Measurements from ENCODE around the gene CENPS.
A peak's percentile ranks its signal among the peaks of the same experiment; 100 is the strongest.

Gene CENPS

GRCh38 chr1:10430216-10431069 lies at the start of gene CENPS:
TSS of gene CENPS (plus strand) at chr1:10430433. CDS start at chr1:10430518, 85 bp downstream.
- peak; percentile 16 for DNase-seq (ENCODE audit: low read depth)
- peak within 1 kb of the TSS; percentile 86 for H3K4me3 ChIP-seq (ENCODE audit: control insufficient read depth, low read depth, low read length)
- TF ChIP-seq CTCF (IDR thresholded peaks at IDR 0.05; ENCODE audit: control insufficient read depth, insufficient read depth, low read depth, low read length, missing control alignments), result peak; percentile 79

DNA sequence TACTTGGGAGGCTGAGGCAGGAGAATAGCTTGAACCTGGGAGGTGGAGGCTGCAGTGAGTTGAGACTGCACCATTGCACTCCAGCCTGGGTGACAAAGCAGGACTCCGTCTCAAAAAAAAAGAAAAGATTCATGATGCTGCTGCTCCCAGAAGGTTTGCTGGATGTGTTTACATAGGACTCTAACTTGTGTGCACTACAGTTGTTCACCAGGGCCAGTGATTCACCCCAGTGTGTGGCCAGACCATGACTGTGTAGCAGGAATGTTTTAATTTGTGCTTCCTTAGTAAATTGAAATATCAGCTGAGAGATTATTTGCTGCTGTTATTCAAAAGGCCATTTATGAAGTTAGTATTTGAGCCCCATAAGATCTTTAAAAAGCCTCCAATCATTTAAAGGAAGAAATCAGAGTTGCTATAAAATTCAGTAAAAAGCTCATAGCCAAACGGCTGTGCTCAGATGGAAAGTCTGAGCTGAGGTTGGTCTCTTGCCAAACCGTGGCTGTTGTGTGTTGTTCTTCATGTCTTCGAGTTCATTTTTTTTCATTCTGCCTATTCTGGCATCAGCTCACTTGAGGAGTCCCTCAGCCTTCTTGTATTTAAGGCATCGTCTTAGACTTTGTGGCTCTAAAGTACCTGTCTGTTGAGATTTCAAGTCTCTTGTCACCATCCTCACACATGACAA lies 49.5 kb upstream of the CENPS start:
- H3K4me3 ChIP-seq (ENCODE audit: control insufficient read depth, low read depth, low read length), result no peak overlapping the region
- peak; percentile 62 for DNase-seq (ENCODE audit: low read depth)
- no peak for TF ChIP-seq CTCF (IDR thresholded peaks at IDR 0.05; ENCODE audit: control insufficient read depth, insufficient read depth, low read depth, low read length, missing control alignments)

DNA sequence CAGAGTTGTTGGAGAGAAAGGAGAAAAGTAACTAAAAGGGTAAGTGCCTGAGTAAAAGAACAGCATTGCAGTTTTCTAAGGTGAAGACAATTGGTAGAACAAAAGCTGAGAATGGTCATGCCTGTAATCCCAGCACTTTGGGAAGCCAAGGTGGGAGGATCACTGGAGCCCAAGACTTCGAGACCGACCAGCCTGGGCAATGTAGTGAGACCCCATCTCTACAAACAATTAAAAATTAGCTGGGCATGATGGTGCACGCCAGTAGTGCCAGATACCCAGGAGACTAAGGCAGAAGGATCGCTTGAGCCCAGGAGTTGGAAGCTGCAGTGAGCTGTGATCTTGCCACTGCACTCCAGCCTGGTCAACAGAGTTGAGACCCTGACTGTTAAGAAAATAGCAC lies 46.6 kb upstream of the CENPS start:
- no peak for TF ChIP-seq CTCF (IDR thresholded peaks at IDR 0.05; ENCODE audit: control insufficient read depth, insufficient read depth, low read depth, low read length, missing control alignments)
- H3K4me3 ChIP-seq (ENCODE audit: control insufficient read depth, low read depth, low read length), result no peak overlapping the region
- no peak for DNase-seq (ENCODE audit: low read depth)

DNA sequence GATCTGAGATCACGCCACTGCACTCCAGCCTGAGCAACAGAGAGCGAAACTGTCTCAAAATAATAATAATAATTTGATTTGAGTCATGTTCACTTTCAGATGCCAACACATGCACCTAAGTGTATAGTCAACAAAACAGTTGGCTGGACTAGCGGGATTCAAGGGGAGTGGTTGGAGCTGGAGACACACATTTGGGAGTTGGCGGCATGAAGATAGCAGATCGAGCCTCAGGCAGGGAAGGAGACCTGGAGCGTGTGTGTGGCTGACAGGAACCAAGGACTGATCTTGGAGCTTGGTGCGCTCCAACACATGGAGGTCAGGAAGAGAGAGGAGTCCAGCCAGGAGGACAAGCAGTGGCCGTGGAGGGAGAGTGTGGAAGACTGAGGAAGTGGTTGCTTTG lies 46.0 kb upstream of the CENPS start:
- TF ChIP-seq CTCF (IDR thresholded peaks at IDR 0.05; ENCODE audit: control insufficient read depth, insufficient read depth, low read depth, low read length, missing control alignments), result no peak
- H3K4me3 ChIP-seq (ENCODE audit: control insufficient read depth, low read depth, low read length), result no peak overlapping the region
- no peak for DNase-seq (ENCODE audit: low read depth)

GRCh38 chr1:10386761-10387676 lies 43.2 kb upstream of the CENPS start:
- H3K4me3 ChIP-seq (ENCODE audit: control insufficient read depth, low read depth, low read length), result no peak overlapping the region
- no peak for DNase-seq (ENCODE audit: low read depth)
- TF ChIP-seq CTCF (IDR thresholded peaks at IDR 0.05; ENCODE audit: control insufficient read depth, insufficient read depth, low read depth, low read length, missing control alignments), result no peak

All from AG09309 (cell line).